Superior temporal gyrus (tissue), 1 donor: ENCODE results near the gene JAKMIP2.
"Not testable (repeated sequence)": the region's sequence is repeated elsewhere in the genome, so short reads cannot be mapped to it uniquely, and the experiment has no call there.

ENCODE experiments used
- DNase-seq: peaks from one replicate; pipeline ENCODE4 v3.0.0-alpha.2; 2016; ENCODE audit errors: extremely low spot score

The JAKMIP2 gene

GRCh38 chr5:147558826-147559225, 223.7 kb downstream of the JAKMIP2 start:
- DNase-seq: peak; percentile 34

- no peak for DNase-seq
Measured at GRCh38 chr5:147557876-147558745, 224.4 kb downstream of the JAKMIP2 start.

- DNase-seq: no peak
Measured at GRCh38 chr5:147555176-147555575, 227.4 kb downstream of the JAKMIP2 start.

- DNase-seq: no peak
Measured at GRCh38 chr5:147554261-147554817, 228.2 kb downstream of the JAKMIP2 start.

- DNase-seq: not testable (repeated sequence)
Measured at GRCh38 chr5:147553817-147554216, 228.7 kb downstream of the JAKMIP2 start.

- DNase-seq: no peak
Measured at GRCh38 chr5:147552897-147553296, 229.6 kb downstream of the JAKMIP2 start.

GRCh38 chr5:147551677-147552076, 230.9 kb downstream of the JAKMIP2 start:
- no peak for DNase-seq

- DNase-seq: no peak
Measured at GRCh38 chr5:147547730-147548129, 234.8 kb downstream of the JAKMIP2 start.

- no peak for DNase-seq
Measured at GRCh38 chr5:147544556-147544955, 238.0 kb downstream of the JAKMIP2 start.

- DNase-seq: no peak
Measured at GRCh38 chr5:147539053-147539452, 243.5 kb downstream of the JAKMIP2 start.

- DNase-seq: no peak
Measured at GRCh38 chr5:147538236-147538635, 244.3 kb downstream of the JAKMIP2 start.
